Lower leg skin (tissue), 4 donors: ENCODE measurements around the gene CPT1A. TPM values are rescaled to one million over a fixed set of nuclear protein-coding genes. Genes with fewer than 3 reads are reported as not detected.

Source experiments
- DNase-seq, 2 donors: peaks; one replicate each; pipeline ENCODE4 v3.0.0-alpha.2; 2019; ENCODE audit warnings: low spot score in 2 of 2
- H3K4me3 ChIP-seq: fragments of 200-600 bp; sonication (generic); 2 replicates; pipeline ENCODE4 v1.5.1; 2017; ENCODE audit warnings: mild to moderate bottlenecking, low read depth; ENCODE audit not compliant: poor library complexity, severe bottlenecking
- POLR2A ChIP-seq, 2 donors: fragments of 450-650 bp; IDR thresholded peaks; one replicate each; pipeline ENCODE4 v1.6.1; 2016 to 2017; ENCODE audit warnings: antibody characterized with exemption in 2 of 2, mild to moderate bottlenecking in 1 of 2, moderate library complexity in 1 of 2
- WGBS, 2 donors: methylation state at CpG; one replicate each; pipeline ENCODE4 v1.1.5; 2018; 5-methylcytosine and 5-hydroxymethylcytosine counted together
- intact Hi-C: fragments of 100-400 bp; cut with DNase I; formaldehyde crosslinking; loops from one replicate; pipeline ENCODE4 v1.15.0; 2023; ENCODE audit warnings: low total_unique reads
- total RNA-seq, 4 donors: library from RNA; depleted of rRNA; stranded (reverse); fragments of >200 nt; gene quantifications; one replicate each; pipeline ENCODE4 v1.1.0, GENCODE V29; 2016
- TF ChIP-seq, protein P1 (sequence below), 3 donors: fragments of 450-650 bp; IDR thresholded peaks; one replicate each; pipeline ENCODE4 v1.5.1; 2016; ENCODE audit warnings: antibody characterized with exemption in 3 of 3, mild to moderate bottlenecking in 3 of 3, moderate library complexity in 2 of 3

Gene CPT1A
- total RNA-seq, 4 donors from 2014 or later, result 23.4 to 95.8 (median 46.0) TPM

DNA sequence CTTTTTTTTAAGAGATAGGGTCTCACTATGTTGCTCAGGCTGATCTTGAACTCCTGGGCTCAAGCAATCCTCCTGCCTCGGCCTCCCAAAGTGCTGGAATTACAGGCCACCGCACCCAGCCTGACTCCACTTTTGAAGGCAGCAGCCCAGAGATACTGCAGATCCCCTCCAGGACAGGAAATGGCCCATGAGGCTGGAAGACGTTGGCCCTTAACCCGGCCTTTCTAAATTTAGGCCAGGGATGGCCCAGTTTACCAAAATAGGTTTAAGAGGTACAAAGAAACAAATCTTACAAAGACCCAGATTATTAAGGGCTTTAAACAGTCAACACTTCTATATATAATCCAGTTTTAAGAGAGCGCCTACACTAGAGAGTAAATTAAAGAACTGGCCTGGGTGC is 32.2 kb downstream of the CPT1A start:
- no peak for TF ChIP-seq POLR2A (IDR thresholded peaks at IDR 0.05)
- TF ChIP-seq, protein P1, sequence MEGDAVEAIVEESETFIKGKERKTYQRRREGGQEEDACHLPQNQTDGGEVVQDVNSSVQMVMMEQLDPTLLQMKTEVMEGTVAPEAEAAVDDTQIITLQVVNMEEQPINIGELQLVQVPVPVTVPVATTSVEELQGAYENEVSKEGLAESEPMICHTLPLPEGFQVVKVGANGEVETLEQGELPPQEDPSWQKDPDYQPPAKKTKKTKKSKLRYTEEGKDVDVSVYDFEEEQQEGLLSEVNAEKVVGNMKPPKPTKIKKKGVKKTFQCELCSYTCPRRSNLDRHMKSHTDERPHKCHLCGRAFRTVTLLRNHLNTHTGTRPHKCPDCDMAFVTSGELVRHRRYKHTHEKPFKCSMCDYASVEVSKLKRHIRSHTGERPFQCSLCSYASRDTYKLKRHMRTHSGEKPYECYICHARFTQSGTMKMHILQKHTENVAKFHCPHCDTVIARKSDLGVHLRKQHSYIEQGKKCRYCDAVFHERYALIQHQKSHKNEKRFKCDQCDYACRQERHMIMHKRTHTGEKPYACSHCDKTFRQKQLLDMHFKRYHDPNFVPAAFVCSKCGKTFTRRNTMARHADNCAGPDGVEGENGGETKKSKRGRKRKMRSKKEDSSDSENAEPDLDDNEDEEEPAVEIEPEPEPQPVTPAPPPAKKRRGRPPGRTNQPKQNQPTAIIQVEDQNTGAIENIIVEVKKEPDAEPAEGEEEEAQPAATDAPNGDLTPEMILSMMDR (IDR thresholded peaks at IDR 0.05), result no peak
- DNase-seq, result no peak
- intact Hi-C loops, result no loop called here
- WGBS, 2 donors, result 68 to 71% methylated on average over 5 of the region's 5 CpGs
- H3K4me3 ChIP-seq, result no peak overlapping the region

DNA sequence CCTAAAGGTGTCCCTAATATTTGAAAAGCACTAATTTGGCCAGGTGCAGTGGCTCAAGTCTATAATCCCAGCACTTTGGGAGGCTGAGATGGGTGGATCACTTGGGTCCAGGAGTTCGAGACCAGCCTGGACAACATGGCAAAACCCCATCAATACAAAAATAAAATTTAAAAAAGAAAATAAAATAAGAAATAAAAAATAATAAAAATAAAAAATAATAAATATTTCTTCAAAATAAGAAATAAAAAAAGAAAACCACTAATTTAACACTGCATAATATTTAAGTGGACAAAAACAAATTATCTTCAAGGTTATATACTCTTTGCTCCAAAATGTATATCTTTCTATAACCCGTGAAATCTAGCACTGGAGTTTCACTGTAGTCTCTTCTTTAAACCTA is 32.9 kb downstream of the CPT1A start:
- intact Hi-C loops, result no loop called here
- TF ChIP-seq POLR2A (IDR thresholded peaks at IDR 0.05), result no peak
- TF ChIP-seq, protein P1 (IDR thresholded peaks at IDR 0.05), result no peak
- no peak for DNase-seq
- WGBS, 2 donors, result 90 to 97% methylated on average over 2 of the region's 2 CpGs
- H3K4me3 ChIP-seq, result no peak overlapping the region

DNA sequence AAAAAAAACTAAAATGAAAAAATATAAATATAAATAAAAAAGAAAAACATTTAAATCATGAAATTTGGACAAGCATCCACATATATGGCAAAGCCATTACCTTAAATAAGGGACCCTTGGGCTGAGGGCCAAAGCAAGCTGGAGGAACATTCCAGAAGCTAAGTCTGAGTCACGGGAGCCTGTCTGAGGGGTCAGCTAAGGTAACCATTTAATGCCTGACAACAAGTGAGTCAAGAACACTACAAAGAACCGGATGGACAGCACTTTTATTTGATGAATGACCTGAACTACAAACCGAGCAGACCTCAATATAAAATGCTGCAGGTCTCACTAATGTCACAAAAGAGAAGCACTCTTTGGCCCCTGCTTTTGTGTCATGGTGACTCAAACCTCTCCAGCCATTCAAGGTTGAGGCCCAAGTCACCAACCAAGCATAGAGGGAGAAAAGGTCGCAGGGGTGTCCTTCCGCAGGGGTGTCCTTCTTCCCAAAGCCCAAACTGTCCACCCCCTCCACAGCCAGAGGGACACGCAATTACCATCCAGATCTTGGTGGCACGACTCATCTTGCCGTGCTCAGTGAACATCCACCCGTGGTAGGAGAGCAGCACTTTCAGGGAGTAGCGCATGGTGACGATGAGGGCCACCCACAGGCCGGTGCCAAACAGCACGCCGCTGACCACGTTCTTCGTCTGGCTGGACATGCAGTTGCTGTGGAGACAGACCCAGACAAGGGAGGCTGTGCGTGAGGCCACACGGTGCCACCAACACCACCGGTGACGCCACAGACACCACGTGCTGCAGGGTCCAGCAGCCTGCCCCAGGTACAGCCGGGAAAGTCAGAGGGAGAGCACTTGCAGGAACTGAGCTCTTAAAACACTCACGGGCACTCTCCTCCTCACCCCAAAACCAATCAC is 34.5 kb downstream of the CPT1A start:
- no peak for TF ChIP-seq POLR2A (IDR thresholded peaks at IDR 0.05)
- TF ChIP-seq, protein P1 (IDR thresholded peaks at IDR 0.05), result no peak
- intact Hi-C loops, result no loop called here
- WGBS, 2 donors, result 87% methylated on average over 19 to 23 of the region's 23 CpGs
- DNase-seq, result no peak
- H3K4me3 ChIP-seq, result no peak overlapping the region

DNA sequence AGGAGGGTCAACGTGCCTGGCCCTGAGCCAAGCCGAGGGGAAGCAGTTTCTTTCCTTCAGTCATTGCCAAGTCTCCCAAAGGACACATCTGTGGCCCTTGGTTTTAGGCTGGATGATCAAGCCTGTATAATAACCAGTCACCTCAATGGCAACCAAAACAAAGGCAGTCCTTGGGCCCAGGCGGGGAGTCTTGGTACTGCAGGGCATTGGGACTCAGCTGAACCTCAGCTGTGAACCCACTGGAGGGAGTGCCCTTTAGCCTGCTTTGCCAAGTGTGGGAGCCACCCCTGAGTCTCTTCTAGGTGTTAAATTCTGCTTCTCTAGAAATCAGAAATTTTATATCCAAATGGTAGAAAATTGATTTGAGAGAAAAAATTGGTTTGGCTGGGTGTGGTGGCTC is 36.9 kb downstream of the CPT1A start:
- intact Hi-C loops, result loop anchor here (5.0 kb wide), 1 partner anchor 232 kb away; no protein-coding TSS in a partner anchor
- WGBS, 2 donors, result 65 to 66% methylated on average over 3 of the region's 3 CpGs
- TF ChIP-seq, protein P1 (IDR thresholded peaks at IDR 0.05), result no peak
- TF ChIP-seq POLR2A (IDR thresholded peaks at IDR 0.05), result no peak
- DNase-seq, result no peak
- no peak overlapping the region for H3K4me3 ChIP-seq

DNA sequence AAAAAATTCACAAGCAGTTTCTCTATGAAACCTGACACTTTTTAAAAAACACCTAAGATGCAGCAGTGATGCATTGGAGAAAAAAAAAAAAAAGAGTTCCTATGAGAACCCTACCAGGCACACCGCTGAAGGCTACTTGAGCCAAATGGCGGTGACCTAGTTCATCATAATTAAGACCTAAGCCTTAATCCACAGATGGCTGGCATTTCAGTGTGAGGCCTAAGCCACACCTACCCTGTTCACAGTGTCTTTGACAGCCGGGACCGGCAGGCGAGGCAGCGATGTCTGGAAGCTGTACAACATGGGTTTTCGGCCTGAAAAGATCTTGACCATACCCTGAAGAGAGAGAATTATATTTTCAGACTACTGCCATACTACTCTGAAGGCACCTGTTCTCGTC is 38.0 kb downstream of the CPT1A start:
- DNase-seq, result no peak
- no peak overlapping the region for H3K4me3 ChIP-seq
- 83 to 86% methylated on average over 8 of the region's 8 CpGs for WGBS, 2 donors
- intact Hi-C loops, result loop anchor here (5.0 kb wide), 1 partner anchor 231 kb away; no protein-coding TSS in a partner anchor
- no peak for TF ChIP-seq POLR2A (IDR thresholded peaks at IDR 0.05)
- TF ChIP-seq, protein P1 (IDR thresholded peaks at IDR 0.05), result no peak
